NCI-H1105 (cell line): ENCODE measurements around the gene BOD1L1.
"Not testable (repeated sequence)": the region's sequence is repeated elsewhere in the genome, so short reads cannot be mapped to it uniquely, and the experiment has no call there.

Experiments
- DNase-seq: peaks from one replicate; lab custom pipeline; 2025; lab: John Stamatoyannopoulos, UW

The BOD1L1 gene

GRCh38 chr4:13618212-13618806, 9.2 kb downstream of the BOD1L1 start:
- no peak for DNase-seq

- DNase-seq: no peak
Measured at GRCh38 chr4:13617801-13618200, 9.7 kb downstream of the BOD1L1 start.

- DNase-seq: no peak
Measured at GRCh38 chr4:13616597-13616996, 10.9 kb downstream of the BOD1L1 start.

GRCh38 chr4:13615161-13615560, 12.4 kb downstream of the BOD1L1 start:
- DNase-seq: no peak

GRCh38 chr4:13612569-13612968, 15.0 kb downstream of the BOD1L1 start:
- no peak for DNase-seq

- no peak for DNase-seq
Measured at GRCh38 chr4:13611283-13611842, 16.2 kb downstream of the BOD1L1 start.

- no peak for DNase-seq
Measured at GRCh38 chr4:13605330-13605729, 22.2 kb downstream of the BOD1L1 start.

- no peak for DNase-seq
Measured at GRCh38 chr4:13601848-13602247, 25.7 kb downstream of the BOD1L1 start.

- DNase-seq: no peak
Measured at GRCh38 chr4:13601048-13601447, 26.5 kb downstream of the BOD1L1 start.

- no peak for DNase-seq
Measured at GRCh38 chr4:13599159-13599558, 28.4 kb downstream of the BOD1L1 start.

GRCh38 chr4:13597604-13598003, 29.9 kb downstream of the BOD1L1 start:
- DNase-seq: no peak

- DNase-seq: no peak
Measured at GRCh38 chr4:13597141-13597540, 30.4 kb downstream of the BOD1L1 start.

GRCh38 chr4:13592220-13592619, 35.3 kb downstream of the BOD1L1 start:
- DNase-seq: no peak

GRCh38 chr4:13590766-13591165, 36.8 kb downstream of the BOD1L1 start:
- no peak for DNase-seq

GRCh38 chr4:13588954-13589353, 38.6 kb downstream of the BOD1L1 start:
- no peak for DNase-seq

GRCh38 chr4:13584481-13584880, 43.0 kb downstream of the BOD1L1 start:
- DNase-seq: no peak

GRCh38 chr4:13580036-13580435, 47.5 kb downstream of the BOD1L1 start:
- DNase-seq: no peak

- DNase-seq: no peak
Measured at GRCh38 chr4:13577660-13578059, 49.9 kb downstream of the BOD1L1 start.

- DNase-seq: no peak
Measured at GRCh38 chr4:13570916-13571315, 56.6 kb downstream of the BOD1L1 start.

- DNase-seq: no peak
Measured at GRCh38 chr4:13567125-13567524, 60.4 kb downstream of the BOD1L1 start.

- DNase-seq: no peak
Measured at GRCh38 chr4:13562876-13563275, 64.6 kb downstream of the BOD1L1 start.

- no peak for DNase-seq
Measured at GRCh38 chr4:13561673-13562072, 65.9 kb downstream of the BOD1L1 start.

- not testable (repeated sequence) for DNase-seq
Measured at GRCh38 chr4:13560111-13560510, 67.4 kb downstream of the BOD1L1 start.

GRCh38 chr4:13559413-13559812, 68.1 kb downstream of the BOD1L1 start:
- no peak for DNase-seq
